PC-3 (cell line): ENCODE results near the gene PLAC9.

Experiments used
- CTCF ChIP-seq: fragments of 300-600 bp; sonication (generic); conservative IDR thresholded peaks from 2 replicates; pipeline ENCODE4 v1.5.1; 2017; ENCODE audit warnings: antibody characterized with exemption, low read depth, mild to moderate bottlenecking, low read length
- EZH2phosphoT487 ChIP-seq: fragments of 300-600 bp; sonication (generic); IDR thresholded peaks from 2 replicates; pipeline ENCODE4 v1.6.1; 2018; ENCODE audit warnings: mild to moderate bottlenecking, antibody characterized with exemption, low read length, borderline replicate concordance

- no peak for TF ChIP-seq CTCF
- no peak for TF ChIP-seq EZH2phosphoT487
Measured at GRCh38 chr10:80158126-80158525, 25.6 kb downstream of the PLAC9 start.
